DND-41 (cell line): ENCODE measurements around the gene TSHZ3.

Source experiments
- ATAC-seq: fragments of 200-7000 bp; cut with Tn5 transposase; 3 replicates; pipeline ENCODE4 v1.9.1; 2021; ENCODE audit warnings: low read depth; ENCODE audit not compliant: insufficient read depth
- DNase-seq: peaks from one replicate; pipeline ENCODE4 v3.0.0-alpha.2; 2020
- H2AFZ ChIP-seq: 2 replicates; pipeline ENCODE4 v1.6.0; 2012; ENCODE audit warnings: low read depth, low read length
- H3K27ac ChIP-seq: 2 replicates; pipeline ENCODE4 v1.5.1; 2012; ENCODE audit warnings: low read length, inconsistent platforms
- H3K27me3 ChIP-seq: fragments of 200-600 bp; sonication (generic); 2 replicates; pipeline ENCODE4 v1.6.0; 2012; ENCODE audit warnings: low read length, mild to moderate bottlenecking, inconsistent platforms; ENCODE audit not compliant: insufficient read depth, poor library complexity
- H3K36me3 ChIP-seq: 2 replicates; pipeline ENCODE4 v1.5.1; 2012; ENCODE audit warnings: low read length, inconsistent platforms; ENCODE audit not compliant: insufficient read depth
- H3K4me1 ChIP-seq: 2 replicates; pipeline ENCODE4 v1.5.1; 2012; ENCODE audit warnings: mild to moderate bottlenecking, low read length; ENCODE audit not compliant: insufficient read depth
- H3K4me2 ChIP-seq: 2 replicates; pipeline ENCODE4 v1.6.0; 2012; ENCODE audit warnings: mild to moderate bottlenecking, moderate library complexity, low read length, inconsistent platforms; ENCODE audit not compliant: insufficient read depth
- H3K4me3 ChIP-seq, 2 experiments: fragments of 200-600 bp in 1 of 2; shearing (Covaris generic) in 1 of 2; 2 replicates each; pipeline ENCODE4 v1.5.1; 2012 to 2016; ENCODE audit warnings: inconsistent platforms in 2 of 2, low read length in 2 of 2, mild to moderate bottlenecking in 2 of 2, low read depth in 1 of 2, moderate library complexity in 1 of 2
- H3K79me2 ChIP-seq: 2 replicates; pipeline ENCODE4 v1.6.0; 2012; ENCODE audit warnings: low read length, inconsistent platforms; ENCODE audit not compliant: insufficient read depth
- H3K9ac ChIP-seq: 2 replicates; pipeline ENCODE4 v1.6.0; 2012; ENCODE audit warnings: low read depth, mild to moderate bottlenecking, inconsistent platforms, low read length, moderate library complexity
- H3K9me3 ChIP-seq: 2 replicates; pipeline ENCODE4 v1.5.1; 2012; ENCODE audit warnings: low read length, moderate library complexity, mild to moderate bottlenecking, inconsistent platforms; ENCODE audit not compliant: insufficient read depth, severe bottlenecking
- H4K20me1 ChIP-seq: 2 replicates; pipeline ENCODE4 v1.6.0; 2012; ENCODE audit warnings: low read length; ENCODE audit not compliant: insufficient read depth
- CTCF ChIP-seq: IDR thresholded peaks from 2 replicates; pipeline ENCODE4 v1.5.1; 2012; ENCODE audit warnings: borderline replicate concordance, low read length, moderate library complexity, mild to moderate bottlenecking; ENCODE audit not compliant: poor library complexity, severe bottlenecking; ENCODE audit errors: extremely low read depth
- EZH2 ChIP-seq: IDR thresholded peaks from 3 replicates; pipeline ENCODE4 v1.6.1; 2012; ENCODE audit warnings: borderline replicate concordance, low read depth, mild to moderate bottlenecking, moderate library complexity, low read length, inconsistent platforms; ENCODE audit not compliant: severe bottlenecking

The TSHZ3 gene

GRCh38 chr19:31325342-31325741 is 23.9 kb downstream of the TSHZ3 start:
- Histone ChIP-seq H3K4me2 (no peak overlapping the region), H3K9me3 (no peaks in the 10 kb centered on the region), H3K36me3 (no peaks in the 10 kb centered on the region), H3K4me3 (no peak overlapping the region), H2AFZ (no peak overlapping the region), H3K9ac (no peak overlapping the region), H4K20me1 (peaks cover 38% of the 10 kb centered on the region), H3K79me2 (peaks cover 28% of the 10 kb centered on the region), H3K27ac (no peak overlapping the region), H3K4me1 (no peaks in the 10 kb centered on the region), H3K27me3 (no peaks in the 10 kb centered on the region)
- TF ChIP-seq CTCF (no peak), EZH2 (no peak)
- no peak for DNase-seq
- ATAC-seq, result no peak

DNA sequence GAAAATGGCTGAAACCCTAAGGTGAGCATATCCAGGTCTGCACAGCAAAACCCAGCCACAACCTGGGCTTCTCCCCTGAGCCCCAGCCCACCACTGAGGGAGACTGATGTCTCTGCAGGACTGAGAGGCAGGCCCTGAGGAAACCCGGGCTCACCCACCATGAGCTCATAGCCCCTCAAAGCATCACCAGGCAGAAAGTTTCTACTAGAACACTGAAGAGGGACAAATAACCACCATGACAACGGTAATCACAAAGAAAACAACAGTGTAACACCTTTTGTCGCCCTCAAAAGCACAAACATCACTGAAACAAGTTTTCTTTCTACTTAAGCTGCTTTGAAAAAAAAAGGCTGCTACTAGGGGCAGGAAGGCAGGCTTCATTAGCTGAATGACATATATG is 29.8 kb downstream of the TSHZ3 start:
- H3K36me3 ChIP-seq, result no peaks in the 10 kb centered on the region
- H3K4me3 ChIP-seq, result no peak overlapping the region
- TF ChIP-seq EZH2 (no peak), CTCF (no peak)
- no peak overlapping the region for H2AFZ ChIP-seq
- DNase-seq, result no peak
- H3K79me2 ChIP-seq, result peaks cover 9% of the 10 kb centered on the region; the same call in 1 of the 2 replicates
- H3K4me1 ChIP-seq, result no peaks in the 10 kb centered on the region
- no peaks in the 10 kb centered on the region for H3K27me3 ChIP-seq
- no peak for ATAC-seq
- H3K9ac ChIP-seq, result no peak overlapping the region
- no peaks in the 10 kb centered on the region for H3K9me3 ChIP-seq
- H4K20me1 ChIP-seq, result peaks cover 39% of the 10 kb centered on the region
- no peak overlapping the region for H3K4me2 ChIP-seq
- H3K27ac ChIP-seq, result no peak overlapping the region

DNA sequence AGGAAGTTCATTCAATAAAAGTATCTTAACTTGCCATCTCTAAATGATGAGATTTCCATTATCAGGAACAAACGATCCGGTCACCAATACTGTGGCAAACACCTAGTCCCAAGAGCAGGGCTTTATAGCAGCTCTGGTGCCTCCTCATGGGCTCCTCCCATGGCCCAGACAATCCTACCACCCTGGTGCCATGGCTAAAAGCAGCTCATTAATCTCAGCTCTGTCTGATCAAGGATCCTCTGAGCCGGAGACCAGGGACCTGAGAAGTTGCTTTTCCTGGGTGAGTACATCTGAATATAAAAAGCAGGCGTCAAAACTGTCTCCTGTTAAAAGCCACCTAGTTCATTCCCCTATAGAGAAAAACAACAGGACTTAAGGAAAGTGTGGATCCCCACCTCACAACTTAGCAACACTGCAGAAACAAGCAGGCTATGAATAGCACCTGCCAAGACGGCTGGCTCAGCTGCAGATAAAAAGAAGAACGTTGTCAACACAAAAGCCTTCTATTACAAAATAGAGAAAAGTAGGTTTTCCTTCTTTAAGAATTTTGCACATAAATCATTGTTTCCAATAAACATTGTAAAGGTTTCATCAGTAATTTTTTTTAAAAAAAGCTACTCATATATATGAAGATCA is 30.3 kb downstream of the TSHZ3 start:
- TF ChIP-seq EZH2, result no peak
- TF ChIP-seq CTCF, result no peak
- Histone ChIP-seq H3K4me1 (no peaks in the 10 kb centered on the region), H2AFZ (no peak overlapping the region), H3K27me3 (no peaks in the 10 kb centered on the region), H3K4me2 (no peak overlapping the region), H3K27ac (no peak overlapping the region), H3K4me3 (no peak overlapping the region), H3K36me3 (no peaks in the 10 kb centered on the region), H3K9me3 (no peaks in the 10 kb centered on the region), H3K79me2 (peaks cover 9% of the 10 kb centered on the region; the same call in 1 of the 2 replicates), H4K20me1 (peaks cover 39% of the 10 kb centered on the region), H3K9ac (no peak overlapping the region)
- no peak for DNase-seq
- no peak for ATAC-seq
